ENCODE measurements around the gene SCAANT1.

SCAANT1 gene

DNA sequence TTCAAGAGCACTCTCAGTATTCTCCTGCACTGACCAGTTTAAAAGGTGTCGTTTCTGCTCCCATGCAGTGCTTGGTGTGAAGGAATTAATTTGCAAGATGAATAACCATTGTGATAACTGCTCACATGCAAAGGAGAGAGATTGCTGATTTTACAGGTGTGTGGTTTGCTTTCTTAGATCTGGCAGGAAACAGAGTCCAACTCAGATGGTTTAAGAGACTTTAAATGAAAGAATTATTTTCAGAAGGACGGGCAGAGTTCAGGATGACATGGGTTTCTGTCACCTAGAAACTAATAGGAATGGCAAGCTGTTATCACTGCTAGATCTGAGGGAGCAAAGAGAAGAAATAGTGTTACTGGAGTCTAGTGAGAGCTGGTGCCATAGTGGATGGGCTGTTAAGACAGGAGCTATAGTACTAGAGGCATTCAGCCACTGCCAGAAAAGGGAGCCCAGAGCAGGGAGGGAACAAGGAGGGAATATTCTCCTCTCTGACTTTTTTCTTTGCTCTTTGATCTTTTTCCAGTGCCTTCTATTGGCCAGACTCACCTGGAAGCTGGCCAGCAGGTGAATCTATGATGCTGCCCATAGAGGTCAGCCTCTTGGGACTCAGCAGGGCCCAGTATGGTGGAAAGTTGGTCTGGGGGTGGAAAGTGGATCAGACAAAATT, 33.7 kb downstream of the SCAANT1 start:
- no peak for TF ChIP-seq ZFX (IDR thresholded peaks at IDR 0.05; ENCODE audit: borderline replicate concordance)
- no peak for TF ChIP-seq CTCF (IDR thresholded peaks at IDR 0.05)

DNA sequence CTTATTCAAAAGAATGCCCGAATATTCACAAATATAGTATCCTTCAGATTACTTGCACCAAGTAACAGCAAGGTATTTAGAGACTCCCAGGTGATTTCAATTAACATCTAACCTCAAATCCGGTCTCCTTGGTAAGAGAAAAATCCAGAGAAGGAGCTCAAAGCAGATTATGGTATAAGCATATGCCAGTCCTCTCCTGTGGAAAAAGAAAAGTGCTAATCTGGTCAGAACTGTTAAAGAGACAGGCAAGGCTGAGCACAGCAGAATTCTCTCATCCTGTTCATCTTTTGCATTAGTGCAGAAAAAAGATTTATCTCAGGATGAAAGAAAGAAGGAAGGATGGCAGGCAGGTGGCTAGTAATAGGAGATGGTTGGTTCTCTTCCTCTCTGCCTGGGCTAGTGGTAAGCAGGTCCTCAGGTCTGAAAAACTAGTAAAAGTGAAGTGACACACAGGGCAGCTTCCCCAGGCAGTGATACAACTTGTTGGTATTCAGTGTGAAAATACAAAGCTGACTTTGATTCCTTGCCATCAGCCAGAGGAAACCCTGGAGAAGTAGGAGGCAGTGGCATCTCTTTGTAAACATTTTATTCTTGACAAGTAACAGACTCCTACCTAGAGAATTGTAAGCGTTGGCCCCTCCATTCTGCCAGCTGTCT, 34.3 kb downstream of the SCAANT1 start:
- no peak overlapping the region for H3K27ac ChIP-seq
- TF ChIP-seq CTCF (IDR thresholded peaks at IDR 0.05), result no peak
- TF ChIP-seq ZFX (IDR thresholded peaks at IDR 0.05; ENCODE audit: borderline replicate concordance), result no peak

More for the DNA sequence above, 33.7 kb downstream of the SCAANT1 start:
- no peak overlapping the region for H3K27ac ChIP-seq

DNA sequence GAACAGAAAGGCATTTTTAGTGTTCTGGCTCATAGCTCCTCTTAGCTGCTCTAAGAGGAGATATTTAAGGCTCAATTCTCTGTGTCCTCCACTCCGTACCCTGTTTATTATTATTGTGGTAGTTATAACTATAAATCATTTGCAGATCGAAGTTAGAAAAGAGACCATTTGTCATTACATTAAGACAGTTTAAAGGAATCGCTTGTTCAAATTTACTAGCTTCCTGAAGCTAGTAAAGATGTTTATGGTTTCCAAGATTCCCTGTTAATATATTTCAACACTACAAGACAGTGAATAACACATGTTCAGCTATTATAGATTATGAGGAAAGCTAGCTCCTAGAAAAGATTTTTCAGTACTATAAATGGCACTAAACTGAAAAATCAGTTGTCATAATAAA, 35.9 kb downstream of the SCAANT1 start:
- no peak for TF ChIP-seq ZFX (IDR thresholded peaks at IDR 0.05; ENCODE audit: borderline replicate concordance)
- no peak for TF ChIP-seq CTCF (IDR thresholded peaks at IDR 0.05)
- no peak overlapping the region for H3K27ac ChIP-seq

GRCh38 chr3:63875510-63875909, 36.7 kb downstream of the SCAANT1 start:
- TF ChIP-seq CTCF (IDR thresholded peaks at IDR 0.05), result no peak
- TF ChIP-seq ZFX (IDR thresholded peaks at IDR 0.05; ENCODE audit: borderline replicate concordance), result no peak
- no peak overlapping the region for H3K27ac ChIP-seq

GRCh38 chr3:63874769-63875168, 37.4 kb downstream of the SCAANT1 start:
- no peak overlapping the region for H3K27ac ChIP-seq
- no peak for TF ChIP-seq ZFX (IDR thresholded peaks at IDR 0.05; ENCODE audit: borderline replicate concordance)
- TF ChIP-seq CTCF (IDR thresholded peaks at IDR 0.05), result no peak

DNA sequence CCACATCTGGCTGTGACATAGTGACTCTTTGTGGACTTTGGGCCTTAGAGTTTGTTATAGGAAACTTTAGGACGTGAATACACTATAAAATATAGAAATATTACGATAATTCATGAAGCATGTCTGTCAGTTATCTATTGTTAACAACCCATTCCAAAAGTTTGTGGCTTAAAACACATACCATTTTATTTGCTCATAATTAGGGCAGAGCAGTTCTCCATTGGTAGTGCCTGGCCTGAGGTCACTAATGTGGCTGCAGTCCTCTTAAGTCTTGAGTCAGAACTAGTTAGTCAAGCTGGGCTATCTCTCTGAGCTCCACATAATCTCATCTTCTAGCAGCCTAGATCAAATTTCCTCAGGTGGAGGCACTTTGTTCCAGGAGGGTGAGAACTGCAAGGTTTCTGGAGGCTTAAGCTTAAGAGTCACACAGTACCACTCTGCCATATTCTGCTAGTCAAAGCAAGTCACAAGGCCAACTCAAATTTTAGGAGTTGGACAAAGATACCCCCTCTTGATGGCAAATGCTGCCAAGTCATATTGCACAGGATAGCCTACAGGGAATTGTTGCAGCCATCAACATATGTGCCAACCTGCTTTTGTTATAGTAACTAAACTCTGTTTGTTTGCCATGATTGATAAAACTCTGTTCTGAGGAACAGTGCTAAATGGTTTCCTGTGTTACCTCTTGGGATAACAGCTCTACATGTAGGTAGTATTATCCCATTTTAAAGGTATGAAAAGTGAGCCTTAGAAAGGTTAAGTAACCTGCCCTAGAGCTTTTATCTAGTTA, 39.9 kb downstream of the SCAANT1 start:
- H3K27ac ChIP-seq, result no peak overlapping the region
- TF ChIP-seq CTCF (IDR thresholded peaks at IDR 0.05) (no peak), ZFX (IDR thresholded peaks at IDR 0.05; ENCODE audit: borderline replicate concordance) (no peak)

GRCh38 chr3:63870615-63871005, 41.6 kb downstream of the SCAANT1 start:
- no peak overlapping the region for H3K27ac ChIP-seq

More at GRCh38 chr3:63870615-63871005, 41.6 kb downstream of the SCAANT1 start:
- TF ChIP-seq ZFX (IDR thresholded peaks at IDR 0.05; ENCODE audit: borderline replicate concordance) (no peak), CTCF (IDR thresholded peaks at IDR 0.05) (no peak)
